GM06990 (cell line): Measurements from ENCODE around the gene ATP2B2.

ENCODE experiments used
- DNase-seq: peaks from one replicate; pipeline ENCODE4 v3.0.0-alpha.2; 2011; ENCODE audit not compliant: insufficient read length; ENCODE audit errors: extremely low read depth
- H3K27me3 ChIP-seq: replicated peaks from 2 replicates; pipeline ENCODE4 v1.6.0; 2011; ENCODE audit warnings: low read length; ENCODE audit not compliant: control insufficient read depth, insufficient read depth
- H3K36me3 ChIP-seq: 2 replicates; pipeline ENCODE4 v1.5.1; 2011; ENCODE audit warnings: low read length; ENCODE audit not compliant: control insufficient read depth, insufficient read depth
- H3K4me3 ChIP-seq: replicated peaks from 2 replicates; pipeline ENCODE4 v1.5.1; 2011; ENCODE audit warnings: low read depth, mild to moderate bottlenecking, control low read depth, low read length
- TF ChIP-seq, protein P1 (sequence below): IDR thresholded peaks from 2 replicates; pipeline ENCODE4 v1.5.1; 2011; ENCODE audit warnings: low read length, control low read depth, mild to moderate bottlenecking, inconsistent platforms; ENCODE audit not compliant: insufficient read depth, poor library complexity, severe bottlenecking

The ATP2B2 gene

DNA sequence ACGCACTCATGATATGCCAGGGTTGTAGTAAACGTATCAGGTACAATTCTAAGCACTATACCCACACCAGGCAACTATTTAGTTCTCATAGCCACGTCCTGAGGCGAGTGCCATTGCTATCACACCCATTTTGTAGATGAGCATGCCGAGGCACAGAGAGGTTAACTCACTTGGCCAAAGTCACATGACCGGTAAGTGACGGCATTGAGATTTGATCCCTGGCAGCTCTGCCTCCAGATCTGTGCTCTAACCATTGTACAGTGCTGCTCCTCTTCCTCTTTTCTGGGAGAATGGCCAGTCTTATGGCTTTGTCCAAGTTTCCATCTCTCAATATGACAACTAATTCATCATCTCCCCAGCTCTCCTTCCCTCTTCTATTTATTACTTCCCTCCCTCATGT is 18.9 kb upstream of the ATP2B2 start:
- no peaks in the 10 kb centered on the region for H3K36me3 ChIP-seq
- peaks cover 4% of the 10 kb centered on the region for H3K27me3 ChIP-seq
- DNase-seq: no peak
- no peak overlapping the region for H3K4me3 ChIP-seq
- TF ChIP-seq, protein P1, sequence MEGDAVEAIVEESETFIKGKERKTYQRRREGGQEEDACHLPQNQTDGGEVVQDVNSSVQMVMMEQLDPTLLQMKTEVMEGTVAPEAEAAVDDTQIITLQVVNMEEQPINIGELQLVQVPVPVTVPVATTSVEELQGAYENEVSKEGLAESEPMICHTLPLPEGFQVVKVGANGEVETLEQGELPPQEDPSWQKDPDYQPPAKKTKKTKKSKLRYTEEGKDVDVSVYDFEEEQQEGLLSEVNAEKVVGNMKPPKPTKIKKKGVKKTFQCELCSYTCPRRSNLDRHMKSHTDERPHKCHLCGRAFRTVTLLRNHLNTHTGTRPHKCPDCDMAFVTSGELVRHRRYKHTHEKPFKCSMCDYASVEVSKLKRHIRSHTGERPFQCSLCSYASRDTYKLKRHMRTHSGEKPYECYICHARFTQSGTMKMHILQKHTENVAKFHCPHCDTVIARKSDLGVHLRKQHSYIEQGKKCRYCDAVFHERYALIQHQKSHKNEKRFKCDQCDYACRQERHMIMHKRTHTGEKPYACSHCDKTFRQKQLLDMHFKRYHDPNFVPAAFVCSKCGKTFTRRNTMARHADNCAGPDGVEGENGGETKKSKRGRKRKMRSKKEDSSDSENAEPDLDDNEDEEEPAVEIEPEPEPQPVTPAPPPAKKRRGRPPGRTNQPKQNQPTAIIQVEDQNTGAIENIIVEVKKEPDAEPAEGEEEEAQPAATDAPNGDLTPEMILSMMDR: no peak

DNA sequence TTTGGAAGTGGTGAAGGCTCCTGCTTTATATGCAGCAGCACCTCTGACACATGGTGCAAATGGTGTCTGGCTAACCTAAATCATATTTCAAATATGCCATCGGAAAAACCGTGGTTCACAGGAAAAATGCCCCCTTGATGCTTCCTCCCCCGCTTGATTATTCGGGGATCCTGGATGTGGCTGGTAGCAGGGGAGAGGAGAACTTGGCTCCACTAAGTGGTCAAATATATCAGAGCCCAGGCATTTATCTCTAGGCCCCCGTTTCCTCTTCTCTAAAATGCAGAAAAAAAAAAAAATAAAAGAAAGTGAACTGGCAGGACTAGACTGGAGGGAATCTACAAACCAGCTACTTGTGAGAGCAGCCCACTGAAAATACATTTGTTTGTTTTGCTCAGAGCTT is 18.2 kb upstream of the ATP2B2 start:
- Histone ChIP-seq H3K4me3 (no peak overlapping the region), H3K36me3 (no peaks in the 10 kb centered on the region), H3K27me3 (peaks cover 4% of the 10 kb centered on the region)
- DNase-seq: no peak
- TF ChIP-seq, protein P1: no peak

DNA sequence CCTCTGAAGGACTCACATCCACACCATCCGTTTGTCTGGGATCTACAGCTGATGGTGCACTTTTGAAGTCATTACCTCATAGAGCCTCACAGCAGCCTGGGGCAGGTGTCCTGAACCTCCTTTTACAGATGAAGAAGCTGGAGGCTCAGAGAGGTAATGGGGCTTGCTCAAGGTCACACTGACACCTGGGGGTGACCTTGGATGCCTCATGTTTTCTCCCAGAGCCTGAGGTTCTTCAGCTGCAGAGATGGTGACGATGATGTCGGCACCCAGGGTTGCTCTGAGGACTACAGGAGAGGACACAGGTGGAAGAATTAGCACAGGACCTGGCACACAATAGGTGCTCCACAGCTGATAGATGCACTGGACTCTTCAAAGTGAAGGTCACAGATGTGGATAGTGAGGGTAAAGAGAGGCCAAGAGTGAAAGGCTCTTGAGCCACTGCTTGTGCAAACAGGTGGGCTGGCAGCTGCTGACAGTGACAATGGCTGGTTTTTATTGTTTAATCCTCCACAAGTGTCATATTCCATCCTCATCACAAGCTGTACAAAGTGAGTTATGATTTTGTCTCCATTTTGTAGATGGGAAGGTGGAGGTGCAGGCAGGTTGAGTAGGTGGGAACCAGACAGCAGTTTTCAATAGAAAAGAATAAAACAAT is 17.4 kb upstream of the ATP2B2 start:
- H3K36me3 ChIP-seq: no peaks in the 10 kb centered on the region
- TF ChIP-seq, protein P1: no peak
- DNase-seq: no peak
- peaks cover 4% of the 10 kb centered on the region for H3K27me3 ChIP-seq
- no peak overlapping the region for H3K4me3 ChIP-seq

DNA sequence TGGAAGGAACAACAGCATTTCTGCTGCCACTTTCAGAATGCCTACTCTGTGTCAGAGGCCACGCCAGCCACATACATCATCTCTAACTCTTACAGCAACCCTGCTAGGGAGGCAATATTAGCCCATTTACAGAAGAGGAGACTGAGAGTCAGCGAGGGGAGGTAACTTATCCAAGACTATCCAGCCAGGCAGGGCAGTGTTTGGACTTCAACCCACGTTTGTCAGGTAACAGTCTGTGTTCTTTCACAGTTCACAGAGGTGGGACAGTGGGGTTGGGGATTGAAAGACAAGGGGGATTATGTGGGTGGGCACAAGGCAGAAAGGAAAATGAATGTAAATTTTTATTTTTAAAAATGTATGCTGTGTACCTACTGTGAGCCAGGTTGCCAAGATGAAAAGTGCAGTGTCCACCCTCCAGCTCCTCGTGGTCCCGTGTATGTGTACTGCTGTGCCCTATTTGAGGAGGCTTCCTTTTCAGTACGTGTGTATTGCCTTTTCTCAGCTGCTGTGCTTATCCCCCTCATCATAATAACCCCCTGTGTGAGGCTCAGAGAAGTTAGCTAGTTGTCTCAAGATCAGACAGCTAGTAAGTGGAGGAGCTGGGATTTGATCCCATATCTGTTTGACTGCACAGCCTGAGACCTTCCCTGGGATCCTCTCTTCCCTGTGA is 16.5 kb upstream of the ATP2B2 start:
- Histone ChIP-seq H3K4me3 (no peak overlapping the region), H3K27me3 (peaks cover 4% of the 10 kb centered on the region), H3K36me3 (no peaks in the 10 kb centered on the region)
- no peak for DNase-seq
- TF ChIP-seq, protein P1: no peak

DNA sequence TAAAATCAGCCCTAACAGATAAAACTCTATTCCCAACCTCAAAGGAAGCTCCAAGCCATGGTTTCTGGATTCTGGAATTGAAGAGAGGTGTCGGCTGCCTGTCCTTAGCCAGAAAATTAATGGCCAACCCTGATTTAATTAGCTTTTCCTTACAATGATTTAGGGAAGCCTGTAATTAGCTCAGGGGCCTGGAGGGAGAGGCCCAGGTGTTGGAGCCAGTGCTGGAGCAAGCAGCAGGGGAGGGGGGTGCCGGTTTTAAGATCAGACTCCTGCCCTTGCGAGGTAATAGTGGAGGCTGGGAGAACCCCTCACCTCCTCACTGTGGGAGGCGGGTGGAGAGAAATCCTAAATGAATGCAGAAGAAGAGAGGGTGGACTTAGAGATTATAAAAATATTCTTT is 14.7 kb upstream of the ATP2B2 start:
- no peak for DNase-seq
- Histone ChIP-seq H3K4me3 (no peak overlapping the region), H3K27me3 (peaks cover 4% of the 10 kb centered on the region), H3K36me3 (no peaks in the 10 kb centered on the region)
- TF ChIP-seq, protein P1: no peak

DNA sequence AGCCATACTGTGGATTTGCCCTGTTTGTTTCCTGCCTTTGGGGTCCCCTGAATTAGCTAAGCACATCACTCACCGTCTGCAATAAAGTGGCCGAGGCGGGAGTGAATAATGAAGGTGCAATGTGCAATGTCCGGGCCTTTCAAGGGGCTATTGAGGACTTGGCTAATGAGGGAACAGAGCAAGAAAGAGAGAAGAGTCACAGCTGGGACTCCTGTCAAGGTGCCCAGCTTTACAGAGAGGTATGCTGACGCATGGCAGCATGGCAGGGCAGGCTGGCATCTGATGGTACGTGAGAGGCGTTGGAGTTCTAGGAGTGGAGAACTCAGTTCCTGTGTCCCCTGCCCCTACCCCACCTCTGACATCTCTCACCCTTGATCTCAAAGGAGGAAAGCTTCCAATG is 13.8 kb upstream of the ATP2B2 start:
- Histone ChIP-seq H3K36me3 (no peaks in the 10 kb centered on the region), H3K27me3 (peaks cover 3% of the 10 kb centered on the region), H3K4me3 (no peak overlapping the region)
- DNase-seq: no peak
- TF ChIP-seq, protein P1: no peak
